PC-9 (cell line): ENCODE measurements around the gene NEK7. TPM values are rescaled to one million over a fixed set of nuclear protein-coding genes. Genes with fewer than 3 reads are reported as not detected.

Experiments
- BruUV-seq: library from RNA; stranded (reverse); fragments of 400-500 nt; replicated peaks from 2 replicates; lab custom pipeline; 2021; lab: Mats Ljungman, UMichigan
- CTCF ChIA-PET: fragments of 300-600 bp; sonication (Branson Sonifier 250); formaldehyde crosslinking; loops from one replicate; lab custom pipeline; 2022; ENCODE audit warnings: antibody characterized with exemption; lab: Charles Lee
- POLR2A ChIA-PET: fragments of 300-600 bp; sonication (Branson Sonifier 250); formaldehyde crosslinking; loops from one replicate; lab custom pipeline; 2022; ENCODE audit warnings: antibody characterized with exemption; ENCODE audit not compliant: unreplicated experiment; lab: Charles Lee
- DNase-seq, 2 experiments: peaks; one replicate each; pipeline versions ENCODE4 v3.0.0 to v3.0.0-alpha.2; 2015 to 2022; ENCODE audit warnings: mixed read lengths in 1 of 2
- H2AFZ ChIP-seq: fragments of 200-600 bp; sonication (generic); 2 replicates; pipeline ENCODE4 v1.8.1; 2017; ENCODE audit warnings: antibody characterized with exemption
- H3F3A ChIP-seq: fragments of 200-600 bp; sonication (generic); 2 replicates; pipeline ENCODE4 v1.8.1; 2017; ENCODE audit warnings: antibody characterized with exemption, mild to moderate bottlenecking, low read depth; ENCODE audit not compliant: insufficient read depth
- H3K27ac ChIP-seq: fragments of 200-600 bp; sonication (generic); 2 replicates; pipeline ENCODE4 v1.6.1; 2016; ENCODE audit warnings: mixed run types
- H3K27me3 ChIP-seq: fragments of 200-600 bp; sonication (generic); 2 replicates; pipeline ENCODE4 v1.6.1; 2016; ENCODE audit warnings: low read depth, mixed run types; ENCODE audit not compliant: insufficient read depth
- H3K36me3 ChIP-seq: fragments of 200-600 bp; sonication (generic); 2 replicates; pipeline ENCODE4 v1.6.1; 2016; ENCODE audit warnings: low read depth, mixed run types
- H3K4me1 ChIP-seq: fragments of 200-600 bp; sonication (generic); replicated peaks from 2 replicates; pipeline ENCODE4 v1.6.1; 2016; ENCODE audit warnings: mixed run types; ENCODE audit not compliant: insufficient read depth
- H3K4me2 ChIP-seq: fragments of 200-600 bp; sonication (generic); 2 replicates; pipeline ENCODE4 v1.6.1; 2017; ENCODE audit warnings: mixed run types
- H3K4me3 ChIP-seq: fragments of 200-600 bp; sonication (generic); 2 replicates; pipeline ENCODE4 v1.6.1; 2016; ENCODE audit warnings: mixed run types
- H3K79me2 ChIP-seq: fragments of 200-600 bp; sonication (generic); 2 replicates; pipeline ENCODE4 v1.6.1; 2017; ENCODE audit warnings: low read depth, mixed run types
- H3K9me2 ChIP-seq: fragments of 200-600 bp; sonication (generic); 2 replicates; pipeline ENCODE4 v1.8.1; 2017; ENCODE audit warnings: mild to moderate bottlenecking; ENCODE audit not compliant: insufficient read depth
- H3K9me3 ChIP-seq: fragments of 200-600 bp; sonication (generic); 2 replicates; pipeline ENCODE4 v1.8.1; 2016; ENCODE audit warnings: low read depth; ENCODE audit not compliant: insufficient read depth
- H4K20me1 ChIP-seq: fragments of 200-600 bp; sonication (generic); 2 replicates; pipeline ENCODE4 v1.8.1; 2017; ENCODE audit not compliant: insufficient read depth
- CTCF ChIP-seq: fragments of 200-600 bp; sonication (generic); conservative IDR thresholded peaks from 2 replicates; pipeline ENCODE4 v1.6.1; 2017; ENCODE audit warnings: mixed run types, antibody characterized with exemption, mild to moderate bottlenecking, moderate library complexity
- EZH2 ChIP-seq: fragments of 200-600 bp; sonication (generic); IDR thresholded peaks from 2 replicates; pipeline ENCODE4 v1.8.0; 2017; ENCODE audit warnings: antibody characterized with exemption, low read depth
- intact Hi-C: fragments of 100-400 bp; cut with micrococcal nuclease; formaldehyde crosslinking; loops from one replicate; pipeline ENCODE4 v1.10.0; 2022; ENCODE audit not compliant: unreplicated experiment
- total RNA-seq: library from RNA; stranded (reverse); gene quantifications from 2 replicates; pipeline ENCODE4 v1.2.3, GENCODE V29; 2021

NEK7 gene
- total RNA-seq, 1 experiment from 2014 or later, result 67.4 TPM

GRCh38 chr1:198267056-198267455 is 110.3 kb downstream of the NEK7 start:
- Histone ChIP-seq H4K20me1 (no peaks in the 10 kb centered on the region), H3K79me2 (no peaks in the 10 kb centered on the region), H3F3A (no peaks in the 10 kb centered on the region), H3K27me3 (no peaks in the 10 kb centered on the region), H3K4me2 (no peak overlapping the region), H3K4me3 (no peak overlapping the region), H3K36me3 (no peaks in the 10 kb centered on the region), H2AFZ (no peak overlapping the region), H3K9me3 (no peaks in the 10 kb centered on the region), H3K9me2 (no peaks in the 10 kb centered on the region), H3K4me1 (no peaks in the 10 kb centered on the region), H3K27ac (no peak overlapping the region)
- DNase-seq, result no peak
- BruUV-seq, result no TSS peak
- POLR2A ChIA-PET, result no interaction called here
- intact Hi-C loops, result no loop called here
- CTCF ChIA-PET, result no interaction called here
- TF ChIP-seq CTCF (no peak), EZH2 (no peak)

DNA sequence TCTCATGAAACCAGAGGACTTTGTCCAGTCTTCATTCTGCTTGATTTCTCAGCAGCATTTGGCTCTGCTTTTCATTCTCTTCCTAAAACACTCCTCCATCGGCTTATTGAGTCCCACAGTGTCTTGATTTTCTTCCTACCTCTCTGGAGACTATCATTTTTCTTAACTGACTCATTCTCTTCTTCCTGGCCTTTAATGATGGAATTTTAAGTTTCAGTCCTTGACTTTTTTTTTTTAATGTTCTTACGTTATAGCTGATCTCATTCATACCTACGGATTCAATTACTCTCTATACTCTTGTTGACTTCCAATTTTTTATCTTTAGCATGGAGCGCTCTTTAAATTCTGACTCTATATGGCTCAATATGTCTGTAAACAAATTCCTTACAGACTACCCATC is 111.1 kb downstream of the NEK7 start:
- ChIA-PET POLR2A (no interaction called here), CTCF (no interaction called here)
- H2AFZ ChIP-seq, result no peak overlapping the region
- DNase-seq, result no peak
- BruUV-seq, result no TSS peak
- H3K4me2 ChIP-seq, result no peak overlapping the region
- TF ChIP-seq CTCF, result no peak
- no peak for TF ChIP-seq EZH2
- H3K4me3 ChIP-seq, result no peak overlapping the region
- no peaks in the 10 kb centered on the region for H3K9me3 ChIP-seq
- intact Hi-C loops, result no loop called here
- no peaks in the 10 kb centered on the region for H4K20me1 ChIP-seq
- no peak overlapping the region for H3K27ac ChIP-seq
- H3K79me2 ChIP-seq, result no peaks in the 10 kb centered on the region
- no peaks in the 10 kb centered on the region for H3K36me3 ChIP-seq
- no peaks in the 10 kb centered on the region for H3K4me1 ChIP-seq
- no peaks in the 10 kb centered on the region for H3K9me2 ChIP-seq
- no peaks in the 10 kb centered on the region for H3F3A ChIP-seq
- H3K27me3 ChIP-seq, result no peaks in the 10 kb centered on the region

DNA sequence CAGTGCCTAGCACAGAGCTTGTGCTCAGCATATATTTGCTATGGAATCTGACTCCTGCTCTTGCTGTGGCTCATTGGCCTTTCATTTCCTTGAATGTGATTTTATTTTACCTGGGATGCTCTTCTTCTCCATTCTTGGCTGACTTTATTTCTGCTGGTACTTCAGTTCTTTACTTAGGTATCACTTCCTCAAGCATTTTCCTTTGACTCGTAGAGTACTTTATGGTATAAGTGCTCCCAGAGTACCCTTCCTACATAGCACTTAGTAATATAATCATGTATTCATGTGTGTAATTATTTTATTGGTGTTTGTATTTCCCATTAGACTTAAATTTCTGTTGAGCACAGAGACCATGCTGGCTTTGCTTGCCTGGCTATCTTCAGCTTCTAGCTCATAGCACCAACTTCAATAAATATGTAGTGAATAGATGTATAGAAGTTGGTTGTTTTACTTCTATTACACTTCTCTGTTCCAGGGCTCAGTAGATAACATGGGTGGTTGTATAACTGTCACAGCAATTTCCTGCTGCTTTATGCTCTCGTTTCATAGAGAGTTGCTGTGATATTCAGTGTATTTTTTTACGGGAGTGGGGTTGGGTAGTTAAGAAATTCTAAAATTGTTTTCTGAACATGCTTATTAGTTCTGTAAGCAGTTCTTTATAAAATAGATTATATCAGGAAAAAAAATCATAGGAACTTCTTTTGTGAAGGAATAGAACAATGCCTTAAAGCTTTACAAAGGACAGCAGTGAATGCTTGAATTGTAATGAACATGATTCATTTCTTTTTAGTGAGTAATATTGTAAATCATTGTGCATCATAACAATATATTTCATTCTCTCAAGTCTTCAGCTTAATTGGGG is 112.2 kb downstream of the NEK7 start:
- TF ChIP-seq EZH2, result no peak
- no peak for TF ChIP-seq CTCF
- Histone ChIP-seq H4K20me1 (no peaks in the 10 kb centered on the region), H2AFZ (no peak overlapping the region), H3K79me2 (no peaks in the 10 kb centered on the region), H3K27ac (no peak overlapping the region), H3K9me2 (no peaks in the 10 kb centered on the region), H3K9me3 (no peaks in the 10 kb centered on the region), H3F3A (no peaks in the 10 kb centered on the region), H3K4me3 (no peak overlapping the region), H3K27me3 (no peaks in the 10 kb centered on the region), H3K4me1 (no peaks in the 10 kb centered on the region), H3K4me2 (no peak overlapping the region), H3K36me3 (no peaks in the 10 kb centered on the region)
- ChIA-PET CTCF (no interaction called here), POLR2A (no interaction called here)
- DNase-seq, result no peak
- BruUV-seq, result no TSS peak
- intact Hi-C loops, result no loop called here
